GM21381 (cell line): ENCODE data around the gene ZNF227.
"Not testable (repeated sequence)": the region's sequence is repeated elsewhere in the genome, so short reads cannot be mapped to it uniquely, and the experiment has no call there.

Experiments used
- ATAC-seq: cut with Tn5 transposase; IDR thresholded peaks from one replicate; pipeline ENCODE4 v1.9.1; 2021; ENCODE audit warnings: mild to moderate bottlenecking, moderate library complexity; ENCODE audit not compliant: unreplicated experiment

ZNF227 gene

GRCh38 chr19:44212250-44212865, at the start of gene ZNF227:
ZNF227 (plus strand) TSS chr19:44212532; CDS start chr19:44217793, 5,261 bp downstream.
- peak; percentile 83 for ATAC-seq

- ATAC-seq, result no peak
These were observed 48.5 kb upstream of the ZNF227 start for GRCh38 chr19:44163789-44164188.

GRCh38 chr19:44164327-44164672, 48.0 kb upstream of the ZNF227 start:
- ATAC-seq, result no peak

GRCh38 chr19:44164673-44165512, 47.4 kb upstream of the ZNF227 start, which contains the start of gene ZNF226:
ZNF226 (plus strand) TSS chr19:44165100; CDS start chr19:44170081, 4,981 bp downstream.
- peak; percentile 91 for ATAC-seq

GRCh38 chr19:44170660-44171059, 41.7 kb upstream of the ZNF227 start:
- ATAC-seq, result not testable (repeated sequence)

- no peak for ATAC-seq
These were observed 35.7 kb upstream of the ZNF227 start for GRCh38 chr19:44176590-44176989.

- ATAC-seq, result no peak
These were observed 31.4 kb upstream of the ZNF227 start for GRCh38 chr19:44180968-44181367.

GRCh38 chr19:44182145-44182544, 30.2 kb upstream of the ZNF227 start:
- ATAC-seq, result no peak

GRCh38 chr19:44190020-44190419, 22.3 kb upstream of the ZNF227 start:
- ATAC-seq, result no peak

- ATAC-seq, result no peak
These were observed 20.2 kb upstream of the ZNF227 start for GRCh38 chr19:44192127-44192526.

GRCh38 chr19:44196772-44197171, 15.6 kb upstream of the ZNF227 start:
- no peak for ATAC-seq

GRCh38 chr19:44202470-44202869, 9.9 kb upstream of the ZNF227 start:
- ATAC-seq, result no peak

- ATAC-seq, result no peak
These were observed 9.4 kb upstream of the ZNF227 start for GRCh38 chr19:44202974-44203373.

- not testable (repeated sequence) for ATAC-seq
These were observed 8.5 kb upstream of the ZNF227 start for GRCh38 chr19:44203877-44204276.

- ATAC-seq, result no peak
These were observed 7.6 kb upstream of the ZNF227 start for GRCh38 chr19:44204772-44205171.

GRCh38 chr19:44207126-44207803, 5.1 kb upstream of the ZNF227 start:
- peak; percentile 86 for ATAC-seq

- ATAC-seq, result no peak
These were observed 574 bp downstream of the ZNF227 start for GRCh38 chr19:44212866-44213346.

GRCh38 chr19:44219926-44220325, 7.6 kb downstream of the ZNF227 start:
- ATAC-seq, result not testable (repeated sequence)

GRCh38 chr19:44220761-44221160, 8.4 kb downstream of the ZNF227 start:
- not testable (repeated sequence) for ATAC-seq

GRCh38 chr19:44221291-44221690, 9.0 kb downstream of the ZNF227 start:
- not testable (repeated sequence) for ATAC-seq

- no peak for ATAC-seq
These were observed 16.0 kb downstream of the ZNF227 start for GRCh38 chr19:44228318-44228717.
